ENCODE measurements around the gene CYP4F12.
A peak's percentile ranks its signal among the peaks of the same experiment; 100 is the strongest.

Gene CYP4F12

DNA sequence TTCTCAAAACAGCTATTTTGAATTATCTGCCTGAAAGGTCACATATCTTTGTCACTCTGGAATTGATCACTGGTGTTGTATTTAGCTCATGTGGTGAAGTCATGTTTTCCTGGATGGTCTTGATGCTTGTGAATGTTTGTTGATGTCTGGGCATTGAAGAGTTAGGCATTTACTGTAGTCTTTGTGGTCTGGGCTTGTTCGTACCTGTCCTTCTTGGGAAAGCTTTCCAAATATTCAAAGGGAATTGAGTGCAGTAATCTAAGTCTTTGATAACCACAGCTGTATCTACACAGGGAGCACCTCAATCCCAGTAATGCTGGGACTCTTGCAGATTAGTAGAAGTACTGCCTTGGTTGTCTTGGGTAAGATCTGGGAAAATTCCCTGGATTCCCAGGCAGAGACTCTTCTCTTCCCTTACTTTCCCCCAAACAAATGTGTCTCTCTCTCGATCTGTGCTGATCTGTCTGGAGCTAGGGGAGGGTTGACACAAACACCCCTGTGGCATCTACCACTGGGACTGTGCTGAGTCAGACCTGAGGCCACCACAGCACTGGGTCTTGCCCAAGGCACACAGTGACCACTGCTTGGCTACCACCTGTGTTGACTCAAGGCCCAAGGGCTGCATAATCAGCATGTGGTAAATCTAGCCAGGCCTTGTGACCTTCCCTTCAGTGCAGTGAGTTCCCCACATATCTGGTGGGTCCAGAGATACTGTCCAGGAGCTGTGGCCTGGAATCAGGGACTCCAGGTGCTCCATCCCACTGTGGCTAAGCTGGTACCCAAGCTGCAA is 37.7 kb upstream of the CYP4F12 start:
- no CpG with 5 or more reads among the region's 2 CpGs for WGBS (ENCODE audit: extremely low coverage, insufficient coverage, insufficient read length)
- H3K9me3 ChIP-seq (ENCODE audit: insufficient read depth, low read depth, low read length) = peaks cover 27% of the 10 kb centered on the region
- H3K27ac ChIP-seq (ENCODE audit: low read depth, low read length) = no peak overlapping the region
- H3K4me1 ChIP-seq (ENCODE audit: control insufficient read depth in 1 of 2, insufficient read depth in 2 of 2, low read length in 2 of 2) = no peaks in the 10 kb centered on the region
- H3K23ac ChIP-seq (ENCODE audit: low read length) = no peak overlapping the region
- H4K91ac ChIP-seq (ENCODE audit: low read depth, low read length) = no peak overlapping the region
- no peak overlapping the region for H2BK12ac ChIP-seq (ENCODE audit: low read length)
- no peaks in the 10 kb centered on the region for H3K79me2 ChIP-seq (ENCODE audit: control insufficient read depth, insufficient read depth, low read length, poor library complexity)
- H3K9ac ChIP-seq (ENCODE audit: low read length) = no peak overlapping the region
- no peak overlapping the region for H3K4ac ChIP-seq (ENCODE audit: low read depth, low read length)
- H3K18ac ChIP-seq (ENCODE audit: low read length) = no peak overlapping the region
- no peak overlapping the region for H4K8ac ChIP-seq (ENCODE audit: low read depth, low read length)
- H2BK120ac ChIP-seq (ENCODE audit: insufficient read depth, low read length, poor library complexity) = no peak overlapping the region
- H4K12ac ChIP-seq (ENCODE audit: low read depth, low read length) = no peak overlapping the region
- H2AFZ ChIP-seq (ENCODE audit: insufficient read depth, low read length, poor library complexity) = no peak overlapping the region
- H3K79me1 ChIP-seq (ENCODE audit: low read length) = no peaks in the 10 kb centered on the region
- H3K4me2 ChIP-seq (ENCODE audit: low read length) = no peak overlapping the region
- H3K27me3 ChIP-seq (ENCODE audit: insufficient read depth, low read length) = no peaks in the 10 kb centered on the region
- no peak overlapping the region for H3K4me3 ChIP-seq (ENCODE audit: low read depth, low read length)
- no peak for DNase-seq
- no peaks in the 10 kb centered on the region for H3K36me3 ChIP-seq (ENCODE audit: control insufficient read depth in 1 of 2, insufficient read depth in 2 of 2, low read length in 2 of 2)
- H2AK5ac ChIP-seq (ENCODE audit: low read length) = no peak overlapping the region
- no peak overlapping the region for H3K14ac ChIP-seq (ENCODE audit: low read length)
- H2BK5ac ChIP-seq (ENCODE audit: low read depth, low read length, poor library complexity) = no peak overlapping the region

DNA sequence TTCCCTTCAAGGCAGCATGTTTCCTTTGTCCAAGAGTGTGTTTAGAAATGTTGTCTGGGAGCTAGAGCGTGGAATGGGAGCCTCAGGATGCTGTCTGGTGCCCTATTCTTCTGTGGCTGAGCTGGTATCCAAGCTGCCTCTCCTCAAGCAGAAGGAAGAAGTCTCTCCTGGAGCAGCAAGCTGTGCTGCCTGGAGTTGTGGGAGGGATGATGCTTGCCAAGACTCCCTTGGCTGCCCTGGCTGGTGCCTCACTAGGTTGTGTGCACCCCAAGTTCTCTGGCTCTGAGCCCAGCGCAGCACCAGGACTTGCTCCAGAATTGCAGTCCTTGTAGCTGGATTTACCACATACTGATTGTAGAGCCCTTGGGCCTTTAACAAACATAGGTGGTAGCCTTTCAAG is 36.9 kb upstream of the CYP4F12 start:
- H3K23ac ChIP-seq (ENCODE audit: low read length) = no peak overlapping the region
- no peaks in the 10 kb centered on the region for H3K36me3 ChIP-seq (ENCODE audit: control insufficient read depth in 1 of 2, insufficient read depth in 2 of 2, low read length in 2 of 2)
- no peak overlapping the region for H4K91ac ChIP-seq (ENCODE audit: low read depth, low read length)
- no peaks in the 10 kb centered on the region for H3K27me3 ChIP-seq (ENCODE audit: insufficient read depth, low read length)
- WGBS (ENCODE audit: extremely low coverage, insufficient coverage, insufficient read length) = no CpG with 5 or more reads among the region's 2 CpGs
- no peak overlapping the region for H4K8ac ChIP-seq (ENCODE audit: low read depth, low read length)
- H3K14ac ChIP-seq (ENCODE audit: low read length) = no peak overlapping the region
- no peak for DNase-seq
- H2BK5ac ChIP-seq (ENCODE audit: low read depth, low read length, poor library complexity) = no peak overlapping the region
- H4K12ac ChIP-seq (ENCODE audit: low read depth, low read length) = no peak overlapping the region
- H3K4me3 ChIP-seq (ENCODE audit: low read depth, low read length) = no peak overlapping the region
- H2AK5ac ChIP-seq (ENCODE audit: low read length) = no peak overlapping the region
- H3K79me1 ChIP-seq (ENCODE audit: low read length) = no peaks in the 10 kb centered on the region
- H3K9ac ChIP-seq (ENCODE audit: low read length) = no peak overlapping the region
- no peak overlapping the region for H3K27ac ChIP-seq (ENCODE audit: low read depth, low read length)
- H2BK120ac ChIP-seq (ENCODE audit: insufficient read depth, low read length, poor library complexity) = no peak overlapping the region
- H3K79me2 ChIP-seq (ENCODE audit: control insufficient read depth, insufficient read depth, low read length, poor library complexity) = no peaks in the 10 kb centered on the region
- H3K4me2 ChIP-seq (ENCODE audit: low read length) = no peak overlapping the region
- H2AFZ ChIP-seq (ENCODE audit: insufficient read depth, low read length, poor library complexity) = no peak overlapping the region
- no peak overlapping the region for H2BK12ac ChIP-seq (ENCODE audit: low read length)
- no peaks in the 10 kb centered on the region for H3K4me1 ChIP-seq (ENCODE audit: control insufficient read depth in 1 of 2, insufficient read depth in 2 of 2, low read length in 2 of 2)
- H3K4ac ChIP-seq (ENCODE audit: low read depth, low read length) = no peak overlapping the region
- H3K9me3 ChIP-seq (ENCODE audit: insufficient read depth, low read depth, low read length) = peaks cover 34% of the 10 kb centered on the region
- no peak overlapping the region for H3K18ac ChIP-seq (ENCODE audit: low read length)

DNA sequence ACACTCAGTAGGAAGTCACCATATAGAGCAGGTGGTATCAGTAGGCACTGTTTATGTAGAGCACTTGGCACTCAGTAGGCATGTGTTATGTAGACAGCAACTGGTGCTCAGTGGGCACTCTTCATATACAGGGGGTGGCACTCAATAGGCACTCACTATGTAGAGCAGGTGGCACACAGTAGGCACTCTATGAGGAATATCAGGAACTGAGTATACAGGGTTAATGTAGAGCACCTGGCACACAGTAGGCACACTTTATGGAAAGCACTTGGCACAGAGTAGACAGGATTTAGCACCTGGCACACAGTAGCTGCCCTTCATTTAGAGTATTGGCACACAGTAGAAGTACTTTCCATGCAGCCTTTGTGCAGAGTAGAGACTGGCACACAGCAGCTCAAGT is 33.3 kb upstream of the CYP4F12 start:
- no peak overlapping the region for H2BK5ac ChIP-seq (ENCODE audit: low read depth, low read length, poor library complexity)

DNA sequence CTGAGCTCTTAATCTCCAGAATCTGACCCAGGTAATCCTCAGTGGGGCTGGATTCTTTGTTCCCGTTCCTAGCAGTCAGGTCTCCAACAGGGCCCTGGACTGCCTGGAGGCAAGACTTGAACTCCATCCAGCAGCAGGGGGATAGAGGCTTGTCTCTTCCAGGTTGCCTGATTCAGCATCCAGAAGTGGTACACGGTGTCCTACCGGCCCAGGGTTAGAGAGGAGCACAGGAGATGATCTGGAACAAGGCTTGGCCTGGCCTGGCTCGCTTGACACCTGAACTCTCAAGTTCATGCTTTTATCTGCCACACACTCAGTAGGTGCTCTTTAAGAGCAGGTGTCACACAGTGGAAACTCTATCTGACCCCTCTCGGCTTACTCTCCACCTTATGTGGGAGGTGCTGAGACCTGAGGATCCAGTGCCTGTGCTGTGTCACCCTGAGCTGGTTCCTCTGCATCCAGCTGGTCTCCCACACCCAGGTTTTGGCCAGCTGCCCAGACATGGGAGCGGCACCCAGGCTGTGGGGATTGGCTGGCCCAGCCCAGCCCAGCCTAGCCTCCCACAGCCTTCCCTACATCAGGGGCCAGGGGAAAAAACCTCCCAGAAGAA is 32.5 kb upstream of the CYP4F12 start, which contains the start of gene CYP4F3:
TSS of gene CYP4F3 (plus strand) at position 604 of the 610 bp plus-strand sequence. CDS start 519 bp downstream, outside the sequence.
- H3K27ac ChIP-seq (ENCODE audit: low read depth, low read length) = no peak within 1 kb of the TSS
- H3K9me3 ChIP-seq (ENCODE audit: insufficient read depth, low read depth, low read length) = peaks cover 62% of the 10 kb centered on the region
- no peak within 1 kb of the TSS for H2BK5ac ChIP-seq (ENCODE audit: low read depth, low read length, poor library complexity)
- H3K4ac ChIP-seq (ENCODE audit: low read depth, low read length) = no peak within 1 kb of the TSS
- no peak within 1 kb of the TSS for H3K23ac ChIP-seq (ENCODE audit: low read length)
- no peak within 1 kb of the TSS for H2BK12ac ChIP-seq (ENCODE audit: low read length)
- H4K12ac ChIP-seq (ENCODE audit: low read depth, low read length) = no peak within 1 kb of the TSS
- no peaks in the 10 kb centered on the region for H3K27me3 ChIP-seq (ENCODE audit: insufficient read depth, low read length)
- no CpG with 5 or more reads among the region's 6 CpGs for WGBS (ENCODE audit: extremely low coverage, insufficient coverage, insufficient read length)
- no peak within 1 kb of the TSS for H3K9ac ChIP-seq (ENCODE audit: low read length)
- H3K4me3 ChIP-seq (ENCODE audit: low read depth, low read length) = peak within 1 kb of the TSS; percentile 25
- H2AFZ ChIP-seq (ENCODE audit: insufficient read depth, low read length, poor library complexity) = no peak within 1 kb of the TSS
- H3K79me2 ChIP-seq (ENCODE audit: control insufficient read depth, insufficient read depth, low read length, poor library complexity) = no peaks in the 10 kb centered on the region
- no peak within 1 kb of the TSS for H4K8ac ChIP-seq (ENCODE audit: low read depth, low read length)
- H3K36me3 ChIP-seq (ENCODE audit: control insufficient read depth in 1 of 2, insufficient read depth in 2 of 2, low read length in 2 of 2) = no peaks in the 10 kb centered on the region
- H3K18ac ChIP-seq (ENCODE audit: low read length) = no peak within 1 kb of the TSS
- H3K4me1 ChIP-seq (ENCODE audit: control insufficient read depth in 1 of 2, insufficient read depth in 2 of 2, low read length in 2 of 2) = no peaks in the 10 kb centered on the region
- no peaks in the 10 kb centered on the region for H3K79me1 ChIP-seq (ENCODE audit: low read length)
- H2AK5ac ChIP-seq (ENCODE audit: low read length) = no peak within 1 kb of the TSS
- H3K14ac ChIP-seq (ENCODE audit: low read length) = no peak within 1 kb of the TSS
- H4K91ac ChIP-seq (ENCODE audit: low read depth, low read length) = no peak within 1 kb of the TSS
- no peak for DNase-seq
- no peak within 1 kb of the TSS for H3K4me2 ChIP-seq (ENCODE audit: low read length)
- no peak within 1 kb of the TSS for H2BK120ac ChIP-seq (ENCODE audit: insufficient read depth, low read length, poor library complexity)

More for the DNA sequence above, 33.3 kb upstream of the CYP4F12 start:
- Histone ChIP-seq H3K4me3 (ENCODE audit: low read depth, low read length) (no peak overlapping the region), H3K4me1 (ENCODE audit: control insufficient read depth in 1 of 2, insufficient read depth in 2 of 2, low read length in 2 of 2) (no peaks in the 10 kb centered on the region), H3K9me3 (ENCODE audit: insufficient read depth, low read depth, low read length) (peaks cover 61% of the 10 kb centered on the region), H2BK12ac (ENCODE audit: low read length) (no peak overlapping the region), H3K18ac (ENCODE audit: low read length) (no peak overlapping the region), H3K4me2 (ENCODE audit: low read length) (no peak overlapping the region), H3K14ac (ENCODE audit: low read length) (no peak overlapping the region), H3K4ac (ENCODE audit: low read depth, low read length) (no peak overlapping the region), H2AK5ac (ENCODE audit: low read length) (no peak overlapping the region), H3K27me3 (ENCODE audit: insufficient read depth, low read length) (no peaks in the 10 kb centered on the region), H3K9ac (ENCODE audit: low read length) (no peak overlapping the region), H2AFZ (ENCODE audit: insufficient read depth, low read length, poor library complexity) (no peak overlapping the region), H3K79me2 (ENCODE audit: control insufficient read depth, insufficient read depth, low read length, poor library complexity) (no peaks in the 10 kb centered on the region), H2BK120ac (ENCODE audit: insufficient read depth, low read length, poor library complexity) (no peak overlapping the region), H3K36me3 (ENCODE audit: control insufficient read depth in 1 of 2, insufficient read depth in 2 of 2, low read length in 2 of 2) (no peaks in the 10 kb centered on the region), H4K8ac (ENCODE audit: low read depth, low read length) (no peak overlapping the region), H4K12ac (ENCODE audit: low read depth, low read length) (no peak overlapping the region), H3K23ac (ENCODE audit: low read length) (no peak overlapping the region), H3K79me1 (ENCODE audit: low read length) (no peaks in the 10 kb centered on the region), H3K27ac (ENCODE audit: low read depth, low read length) (no peak overlapping the region), H4K91ac (ENCODE audit: low read depth, low read length) (no peak overlapping the region)
- DNase-seq = no peak

Data from trophoblast cell (in vitro differentiated cells and primary cell).